GM21786 (cell line): ENCODE measurements around the gene NNMT.

Experiments
- ATAC-seq: cut with Tn5 transposase; IDR thresholded peaks from one replicate; pipeline ENCODE4 v1.9.1; 2021; ENCODE audit not compliant: unreplicated experiment

The NNMT gene

DNA sequence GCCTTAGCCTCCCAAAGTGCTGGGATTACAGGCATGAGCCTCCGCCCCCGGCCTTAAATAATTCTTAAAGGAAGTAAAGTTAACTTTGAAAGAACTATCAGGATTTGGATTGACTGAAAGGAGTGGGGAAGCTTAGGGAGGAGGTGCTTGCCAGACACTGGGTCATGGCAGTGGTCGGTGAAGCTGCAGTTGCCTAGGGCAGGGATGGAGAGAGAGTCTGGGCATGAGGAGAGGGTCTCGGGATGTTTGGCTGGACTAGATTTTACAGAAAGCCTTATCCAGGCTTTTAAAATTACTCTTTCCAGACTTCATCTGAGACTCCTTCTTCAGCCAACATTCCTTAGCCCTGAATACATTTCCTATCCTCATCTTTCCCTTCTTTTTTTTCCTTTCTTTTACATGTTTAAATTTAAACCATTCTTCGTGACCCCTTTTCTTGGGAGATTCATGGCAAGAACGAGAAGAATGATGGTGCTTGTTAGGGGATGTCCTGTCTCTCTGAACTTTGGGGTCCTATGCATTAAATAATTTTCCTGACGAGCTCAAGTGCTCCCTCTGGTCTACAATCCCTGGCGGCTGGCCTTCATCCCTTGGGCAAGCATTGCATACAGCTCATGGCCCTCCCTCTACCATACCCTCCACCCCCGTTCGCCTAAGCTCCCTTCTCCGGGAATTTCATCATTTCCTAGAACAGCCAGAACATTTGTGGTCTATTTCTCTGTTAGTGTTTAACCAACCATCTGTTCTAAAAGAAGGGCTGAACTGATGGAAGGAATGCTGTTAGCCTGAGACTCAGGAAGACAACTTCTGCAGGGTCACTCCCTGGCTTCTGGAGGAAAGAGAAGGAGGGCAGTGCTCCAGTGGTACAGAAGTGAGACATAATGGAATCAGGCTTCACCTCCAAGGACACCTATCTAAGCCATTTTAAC, at the start of gene NNMT:
Gene NNMT, plus strand, starts transcription at position 724 of the 929 bp plus-strand sequence. Its CDS starts 158 bp downstream, at position 882.
- ATAC-seq = no peak

DNA sequence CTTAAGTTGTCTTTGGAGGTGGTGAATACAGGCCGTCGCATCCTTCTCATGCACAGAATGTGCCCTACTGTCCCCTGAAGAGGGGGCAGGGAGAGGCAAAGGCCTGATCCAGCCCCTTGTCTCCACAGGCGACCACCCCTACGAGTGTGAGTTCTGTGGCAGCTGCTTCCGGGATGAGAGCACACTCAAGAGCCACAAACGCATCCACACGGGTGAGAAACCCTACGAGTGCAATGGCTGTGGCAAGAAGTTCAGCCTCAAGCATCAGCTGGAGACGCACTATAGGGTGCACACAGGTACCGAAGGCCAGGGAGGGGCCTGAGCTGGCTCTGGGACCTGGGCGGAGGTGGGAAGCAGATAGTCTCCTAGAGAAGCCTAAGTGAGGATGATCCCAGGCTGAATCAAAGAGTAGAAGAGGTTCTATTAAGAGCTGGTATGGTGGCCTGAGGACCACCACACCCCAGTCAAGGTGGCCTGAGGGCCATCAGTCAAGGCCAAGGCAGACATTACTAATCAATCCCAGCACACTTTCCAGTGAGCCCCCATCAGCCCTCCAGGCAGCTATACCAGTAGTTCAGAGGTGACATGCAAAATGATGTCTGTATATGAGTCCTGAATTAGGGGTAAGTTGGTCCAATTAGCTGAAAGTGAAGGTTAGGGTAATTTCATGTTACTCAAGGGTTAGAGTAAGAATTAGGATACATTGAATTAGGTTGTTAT, 49.0 kb upstream of the NNMT start:
- ATAC-seq = no peak

DNA sequence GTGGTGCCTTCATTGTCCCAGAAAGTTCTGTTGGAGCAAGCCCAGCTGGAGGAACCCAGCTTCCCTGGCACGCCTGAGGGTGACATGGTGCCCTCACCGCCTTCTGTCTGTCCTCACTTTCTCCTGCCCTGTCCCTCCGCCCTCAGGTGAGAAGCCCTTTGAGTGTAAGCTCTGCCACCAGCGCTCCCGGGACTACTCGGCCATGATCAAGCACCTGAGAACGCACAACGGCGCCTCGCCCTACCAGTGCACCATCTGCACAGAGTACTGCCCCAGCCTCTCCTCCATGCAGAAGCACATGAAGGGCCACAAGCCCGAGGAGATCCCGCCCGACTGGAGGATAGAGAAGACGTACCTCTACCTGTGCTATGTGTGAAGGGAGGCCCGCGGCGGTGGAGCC, 46.0 kb upstream of the NNMT start:
- no peak for ATAC-seq

DNA sequence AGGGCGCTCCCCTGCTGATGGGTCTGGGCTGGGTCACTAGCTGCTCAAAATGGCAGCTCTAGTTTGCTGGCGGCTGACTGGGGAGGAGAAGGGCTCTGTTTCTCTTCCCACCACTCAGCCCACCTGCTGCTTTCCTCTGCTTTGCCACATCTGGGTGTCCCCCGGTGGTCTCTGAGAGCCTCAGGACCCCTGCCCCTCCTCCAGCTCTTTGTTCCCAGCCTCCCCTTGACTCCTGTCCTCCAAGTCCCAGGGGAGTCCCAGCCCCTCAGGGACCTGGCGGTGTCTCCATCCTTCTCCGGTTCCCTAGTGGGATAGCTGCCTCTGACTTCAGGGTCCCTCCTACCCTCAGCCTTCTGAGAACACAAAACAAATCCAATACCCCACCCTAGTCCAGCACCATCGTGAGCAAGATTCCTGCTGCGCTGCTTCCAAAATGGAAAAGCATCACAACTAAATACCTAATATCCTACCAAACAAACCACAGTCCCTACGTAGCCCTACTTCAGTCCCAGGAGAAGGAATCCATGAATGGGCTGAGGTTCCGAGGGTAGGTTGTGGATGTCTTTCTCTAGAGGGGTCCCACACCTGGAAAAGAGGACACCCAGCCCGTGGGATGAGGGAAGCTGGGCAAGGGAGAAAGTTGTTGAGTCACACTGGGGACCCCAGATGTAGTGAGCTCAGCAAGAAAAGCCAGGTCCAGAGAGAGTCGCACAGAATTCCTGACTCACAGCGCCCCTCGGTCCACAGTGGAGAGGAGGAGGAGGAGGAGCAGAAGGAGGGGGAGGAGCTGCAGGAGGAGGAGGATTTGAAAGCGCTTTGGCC, 45.0 kb upstream of the NNMT start:
- no peak for ATAC-seq

DNA sequence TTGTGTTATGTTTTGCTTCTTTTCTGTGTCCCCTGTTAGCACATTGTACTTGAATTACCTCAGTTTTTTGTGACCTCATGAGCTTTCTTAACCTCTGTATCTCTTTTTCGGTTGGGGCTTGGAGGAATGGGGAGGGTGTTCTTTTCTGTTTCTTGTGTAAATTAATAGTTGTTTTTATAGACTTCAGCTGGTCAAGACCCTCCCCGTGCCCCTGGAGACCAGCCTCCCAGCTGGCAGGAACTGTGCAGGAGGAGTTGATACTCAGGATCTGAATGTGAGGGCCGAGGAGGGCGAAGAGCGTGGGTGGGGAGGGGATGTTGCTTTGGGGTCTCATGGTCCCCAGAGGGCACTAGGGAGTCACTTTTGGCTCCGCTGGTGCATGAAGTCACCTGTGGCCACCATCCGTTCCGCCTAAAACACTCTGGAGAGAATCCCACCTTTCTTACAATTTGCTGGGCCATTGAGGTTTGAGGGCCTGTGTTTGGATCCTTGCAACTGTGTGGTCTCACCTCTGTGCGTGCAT, 44.3 kb upstream of the NNMT start:
- ATAC-seq = no peak

DNA sequence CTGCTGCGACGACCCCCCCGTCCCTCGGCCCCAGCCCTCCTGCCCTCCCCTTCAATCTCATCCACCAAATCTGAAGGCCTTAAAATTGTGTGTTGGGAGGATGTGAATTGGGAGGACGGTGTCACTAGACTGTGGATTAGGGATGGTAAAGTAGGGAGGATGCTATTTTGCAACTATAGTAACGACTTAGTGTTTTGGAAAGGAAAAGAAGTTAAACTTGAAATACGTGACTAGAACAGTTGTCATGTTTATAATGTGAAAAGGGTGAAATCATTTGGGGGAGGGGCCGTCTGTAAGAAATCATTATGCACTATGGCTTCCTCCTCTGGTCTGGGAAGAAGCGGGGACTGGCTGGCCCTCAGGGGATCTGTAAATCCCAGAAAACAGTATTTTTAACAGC, 43.4 kb upstream of the NNMT start:
- ATAC-seq = no peak

DNA sequence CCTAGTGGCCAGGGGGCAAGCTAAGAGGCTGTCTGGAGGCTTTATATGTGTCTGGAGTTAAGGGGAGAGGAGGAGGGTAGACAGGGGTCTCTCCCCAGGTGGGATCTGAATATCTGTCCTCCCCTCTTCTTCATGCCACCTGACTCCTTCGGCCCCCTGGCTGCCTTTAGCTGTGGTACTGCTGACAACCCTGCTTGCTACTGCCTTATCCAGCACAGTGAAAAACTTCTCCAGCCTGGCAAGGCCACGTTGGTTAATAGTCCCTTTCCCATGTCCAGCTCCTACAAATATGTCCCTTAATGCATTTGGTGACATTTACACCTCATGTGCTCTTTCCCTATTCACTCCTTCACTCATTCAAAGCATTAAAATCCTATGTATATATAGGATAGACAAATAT, 42.4 kb upstream of the NNMT start:
- ATAC-seq = no peak

DNA sequence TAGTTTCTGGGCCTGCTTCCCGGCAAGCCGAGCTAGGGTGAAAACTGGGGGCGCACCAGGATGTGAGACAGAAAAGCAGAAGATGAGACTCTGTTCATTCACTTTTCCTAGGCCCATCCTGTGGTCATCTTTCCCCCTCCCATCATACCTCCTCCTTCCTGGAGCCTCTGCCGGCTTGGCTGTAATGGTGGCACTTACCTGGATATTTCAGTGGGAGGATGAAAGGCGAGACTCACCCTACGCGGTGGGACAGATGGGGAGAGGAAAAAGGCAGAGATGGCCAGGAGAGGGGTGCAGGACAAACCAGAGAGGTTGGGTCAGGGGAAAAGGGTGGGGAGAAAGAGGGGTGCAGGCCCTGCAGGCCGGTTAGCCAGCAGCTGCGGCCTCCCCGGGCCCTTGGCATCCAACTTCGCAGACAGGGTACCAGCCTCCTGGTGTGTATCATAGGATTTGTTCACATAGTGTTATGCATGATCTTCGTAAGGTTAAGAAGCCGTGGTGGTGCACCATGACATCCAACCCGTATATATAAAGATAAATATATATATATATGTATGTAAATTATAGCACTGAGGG, 41.5 kb upstream of the NNMT start:
- ATAC-seq = no peak

DNA sequence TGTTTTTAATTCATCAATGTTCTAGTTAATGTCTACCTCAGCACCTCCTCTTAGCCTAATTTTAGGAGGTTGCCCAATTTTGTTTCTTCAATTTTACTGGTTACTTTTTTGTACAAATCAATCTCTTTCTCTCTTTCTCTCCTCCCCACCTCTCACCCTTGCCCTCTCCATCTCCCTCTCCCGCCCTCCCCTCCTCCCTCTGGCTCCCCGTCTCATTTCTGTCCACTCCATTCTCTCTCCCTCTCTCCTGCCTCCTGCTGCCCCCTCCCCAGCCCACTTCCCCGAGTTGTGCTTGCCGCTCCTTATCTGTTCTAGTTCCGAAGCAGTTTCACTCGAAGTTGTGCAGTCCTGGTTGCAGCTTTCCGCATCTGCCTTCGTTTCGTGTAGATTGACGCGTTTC, 40.9 kb upstream of the NNMT start:
- no peak for ATAC-seq

DNA sequence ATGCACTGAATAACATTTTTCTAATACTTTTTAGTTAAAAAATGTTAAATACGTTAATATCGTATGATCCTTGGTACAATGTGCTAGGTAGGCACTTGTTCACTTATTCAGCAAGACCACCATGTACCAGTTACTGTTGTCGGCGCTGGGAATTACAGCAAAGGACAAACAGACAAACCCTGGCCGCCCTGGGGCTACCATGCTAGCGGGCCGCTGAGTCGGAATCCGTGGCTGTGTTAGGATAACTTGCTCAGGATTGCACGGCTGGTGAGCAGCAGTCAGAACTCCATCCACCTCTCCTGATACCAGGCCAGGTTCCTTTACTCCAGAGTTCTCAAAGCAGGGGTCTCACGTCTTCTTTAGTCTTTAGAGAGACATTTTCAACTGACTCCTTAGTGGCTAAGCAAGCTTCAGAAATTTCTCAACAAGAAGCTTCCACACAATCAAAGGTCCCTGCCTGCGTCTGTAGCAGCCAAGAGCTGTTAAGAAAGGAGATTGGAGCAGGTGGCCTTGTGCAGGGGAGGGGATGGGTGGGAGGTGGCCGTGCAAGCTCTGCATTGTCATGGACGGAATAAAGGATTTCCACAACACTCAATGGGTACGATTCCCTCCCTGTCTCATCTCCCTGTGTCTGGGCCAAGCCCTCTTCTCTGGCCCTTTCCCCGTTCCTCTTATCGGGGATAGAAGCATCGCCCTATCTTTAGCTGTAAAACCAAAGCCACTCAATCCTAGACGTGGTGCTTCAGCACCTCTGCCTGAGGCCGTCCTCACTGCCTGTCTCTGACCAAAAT, 39.8 kb upstream of the NNMT start:
- ATAC-seq = no peak

DNA sequence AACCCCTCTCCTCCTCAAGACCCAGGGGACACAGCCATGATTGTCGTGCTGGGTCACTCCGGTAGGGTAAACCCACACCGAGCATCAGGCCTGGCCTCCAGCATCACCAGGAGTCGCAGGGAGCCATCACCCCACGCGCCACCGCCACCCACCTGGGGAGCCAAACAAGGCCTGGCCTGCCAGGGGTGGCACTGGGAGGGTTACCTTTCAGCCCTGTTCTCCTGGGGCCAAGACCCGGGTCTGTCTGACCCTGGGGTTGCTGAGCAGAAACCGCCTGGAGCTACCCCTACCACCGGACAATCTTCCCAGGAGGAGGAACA, 39.3 kb upstream of the NNMT start:
- ATAC-seq = no peak

DNA sequence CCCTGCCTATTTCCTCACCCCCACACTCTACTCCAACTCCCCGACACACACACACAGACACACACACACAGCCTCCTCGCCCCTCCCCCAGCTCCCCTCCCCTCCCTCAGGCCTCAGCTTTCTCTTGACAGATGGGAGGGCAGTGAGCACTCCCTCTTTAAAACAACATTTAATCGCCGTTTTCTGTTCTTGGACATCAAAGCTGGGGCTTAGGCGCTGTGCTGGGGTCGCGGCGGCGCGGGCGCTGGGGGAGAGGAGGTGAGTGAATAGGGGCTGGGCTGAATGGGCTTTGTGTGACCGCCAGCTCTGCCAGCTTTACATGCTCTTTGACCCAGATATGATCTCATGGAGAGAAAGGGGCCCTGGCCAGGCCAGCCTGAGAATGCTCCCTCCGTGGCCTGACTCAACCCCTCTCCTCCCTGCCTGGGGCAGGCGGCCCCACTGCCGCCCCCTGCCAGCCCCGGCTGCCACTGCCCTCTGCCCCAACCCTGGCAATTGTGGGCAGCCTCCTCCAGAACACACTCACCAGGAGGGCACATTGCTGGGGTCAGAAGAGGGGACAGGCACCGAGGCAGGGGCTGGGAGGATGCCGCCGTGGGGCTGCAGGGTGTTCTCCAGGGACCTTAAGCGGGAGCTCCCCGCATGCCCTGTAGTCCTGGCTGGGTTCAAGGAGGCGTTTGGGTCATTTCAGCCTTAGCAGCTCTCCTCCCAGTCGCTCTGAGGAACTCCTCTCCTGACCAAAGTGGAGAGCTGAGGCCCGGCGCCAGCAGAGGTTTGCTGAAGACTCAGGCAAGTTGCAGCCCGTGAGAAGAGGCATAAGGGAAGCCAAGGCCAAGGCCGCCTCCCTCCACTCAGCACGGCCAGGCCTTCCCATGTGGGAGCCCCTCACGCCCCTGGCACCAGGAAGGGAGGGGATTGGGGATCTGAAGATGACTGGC, 38.3 kb upstream of the NNMT start:
- ATAC-seq = no peak

DNA sequence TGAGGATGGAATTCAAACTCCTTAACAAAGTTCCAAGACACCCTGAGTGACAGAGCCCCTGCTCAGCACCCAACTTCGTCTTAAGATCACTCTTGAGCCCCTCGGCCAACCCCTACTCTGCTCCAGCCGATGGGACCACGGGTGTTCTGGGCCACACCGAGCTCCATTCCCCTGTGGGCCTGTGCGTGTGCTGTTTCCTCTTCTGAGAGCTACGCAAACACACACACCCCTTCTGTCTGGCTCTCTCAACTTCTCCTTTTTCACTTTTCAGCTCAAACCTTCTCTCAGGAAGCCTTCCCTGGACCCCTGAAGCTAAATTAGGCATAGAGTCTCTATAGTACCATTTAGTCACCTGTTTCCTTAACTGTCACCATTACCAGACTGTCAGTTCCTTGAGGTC, 37.5 kb upstream of the NNMT start:
- no peak for ATAC-seq

DNA sequence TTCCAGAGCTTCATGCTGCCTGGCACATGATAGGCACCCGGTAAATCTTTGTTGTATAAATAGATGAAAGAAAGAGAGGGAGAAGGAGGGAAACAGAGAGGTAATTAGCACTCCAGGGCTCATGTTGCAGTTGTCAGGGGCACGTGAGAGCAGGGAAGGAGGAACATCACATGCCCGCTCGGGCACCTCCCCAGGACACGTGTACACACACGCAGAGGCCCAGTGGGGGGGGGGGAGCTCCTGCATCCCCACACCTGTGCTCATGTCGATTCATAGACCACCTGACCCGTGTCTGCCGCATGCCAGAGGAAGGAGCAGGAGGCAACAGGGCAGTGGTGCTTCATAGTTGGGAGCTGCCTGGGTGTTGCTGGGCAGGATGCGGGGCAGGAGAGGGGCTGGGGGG, 37.1 kb upstream of the NNMT start:
- ATAC-seq = no peak

DNA sequence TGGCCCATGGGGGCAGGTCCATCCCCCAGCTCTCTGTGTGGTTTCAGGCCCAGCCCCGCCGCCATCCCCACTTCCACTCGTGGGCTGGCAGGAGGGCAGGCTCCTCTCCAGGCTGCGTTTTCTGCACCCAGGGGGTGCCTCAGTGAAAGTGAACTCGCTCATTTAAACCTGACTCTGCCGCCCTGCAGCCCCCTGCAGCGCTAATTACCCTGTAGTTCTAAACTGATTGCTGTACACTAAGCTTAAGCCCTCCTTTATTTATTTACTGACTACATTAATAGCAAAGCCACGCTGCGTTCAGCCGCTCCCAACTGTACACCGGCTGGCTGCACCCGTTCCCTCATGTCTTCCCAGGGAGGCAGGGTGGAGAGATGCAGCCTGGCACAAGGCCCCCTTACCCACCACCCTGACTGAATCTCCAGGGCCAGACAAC, 36.6 kb upstream of the NNMT start:
- no peak for ATAC-seq

DNA sequence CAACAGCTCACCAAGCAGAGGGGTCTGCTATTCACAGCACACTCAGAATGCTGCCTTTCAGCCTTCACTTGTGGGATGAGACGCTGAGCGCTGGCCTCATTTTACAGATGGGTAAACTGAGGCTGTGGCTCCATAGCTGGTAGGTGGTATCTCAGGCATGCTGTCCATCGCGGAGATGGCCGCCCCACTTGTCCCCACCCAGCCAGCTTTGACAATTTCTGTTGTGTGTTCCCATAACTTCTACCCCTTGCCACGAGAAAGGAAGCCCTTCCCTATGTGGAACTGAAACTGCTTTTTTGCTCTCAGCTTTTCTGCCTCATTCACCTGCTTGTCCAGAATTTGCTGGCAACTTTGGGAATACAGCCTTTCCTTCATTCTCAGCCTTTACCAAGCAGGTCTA, 36.1 kb upstream of the NNMT start:
- no peak for ATAC-seq

DNA sequence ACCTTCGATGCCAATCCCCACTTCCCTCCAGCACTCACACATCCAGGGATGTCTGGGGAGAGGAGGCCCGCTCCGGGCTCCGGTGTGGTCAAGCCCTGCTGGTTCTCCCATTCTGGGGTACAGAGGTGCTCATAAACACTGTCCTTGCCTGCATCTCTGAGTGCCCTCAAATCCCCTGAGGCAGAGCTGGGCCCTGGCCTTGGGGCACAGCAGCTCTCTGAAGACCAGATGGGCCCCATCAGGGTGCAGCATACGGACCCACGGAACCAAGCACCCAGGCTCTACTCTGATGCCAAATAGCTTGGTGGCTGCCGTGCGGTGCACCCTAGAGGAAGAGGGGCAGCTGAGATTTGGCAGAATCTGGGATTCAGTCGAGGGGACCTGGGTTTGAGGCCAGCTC, 35.7 kb upstream of the NNMT start:
- ATAC-seq = no peak

DNA sequence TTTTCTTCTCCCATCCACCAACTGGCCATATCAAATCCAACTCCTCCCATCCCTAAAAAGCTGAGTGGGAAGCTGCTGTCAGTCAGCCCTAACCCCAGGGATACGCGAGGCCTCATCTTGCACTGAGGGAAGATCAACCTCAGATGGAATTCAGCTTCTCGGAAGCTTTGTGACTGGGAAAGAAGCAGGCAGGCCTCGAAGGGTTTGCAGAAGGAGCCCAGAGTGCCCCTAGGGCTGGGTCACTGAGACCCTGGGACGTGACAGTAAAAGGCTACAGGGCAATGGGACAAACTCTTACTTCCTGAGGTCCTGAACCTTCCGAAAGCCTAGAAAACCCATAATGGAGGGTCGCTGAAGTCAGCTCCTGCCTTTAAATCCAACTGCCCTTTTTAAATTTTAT, 34.4 kb upstream of the NNMT start:
- ATAC-seq = no peak
